HG03095 (cell line): ENCODE results near the gene APLN.

Source experiments
- ATAC-seq: cut with Tn5 transposase; IDR thresholded peaks from one replicate; pipeline ENCODE4 v1.9.1; 2021; ENCODE audit warnings: moderate library complexity; ENCODE audit not compliant: unreplicated experiment

APLN gene

GRCh38 chrX:129642641-129643040 lies 12.1 kb downstream of the APLN start:
- no peak for ATAC-seq

- no peak for ATAC-seq
These were observed 12.8 kb downstream of the APLN start for GRCh38 chrX:129641941-129642340.

- no peak for ATAC-seq
These were observed 13.3 kb downstream of the APLN start for GRCh38 chrX:129641469-129641868.

GRCh38 chrX:129640737-129641136 lies 14.0 kb downstream of the APLN start:
- ATAC-seq = no peak

GRCh38 chrX:129638917-129639316 lies 15.8 kb downstream of the APLN start:
- ATAC-seq = no peak

GRCh38 chrX:129637217-129638109 lies 17.3 kb downstream of the APLN start:
- peak; percentile 62 for ATAC-seq

GRCh38 chrX:129636175-129636681 lies 18.5 kb downstream of the APLN start:
- no peak for ATAC-seq

- no peak for ATAC-seq
These were observed 20.2 kb downstream of the APLN start for GRCh38 chrX:129634541-129634940.

- no peak for ATAC-seq
These were observed 22.3 kb downstream of the APLN start for GRCh38 chrX:129632443-129632842.

GRCh38 chrX:129631849-129632248 lies 22.9 kb downstream of the APLN start:
- no peak for ATAC-seq

- ATAC-seq = no peak
These were observed 24.9 kb downstream of the APLN start for GRCh38 chrX:129629837-129630236.

GRCh38 chrX:129626026-129626425 lies 28.7 kb downstream of the APLN start:
- no peak for ATAC-seq

- no peak for ATAC-seq
These were observed 31.9 kb downstream of the APLN start for GRCh38 chrX:129622757-129623301.

- ATAC-seq = no peak
These were observed 35.8 kb downstream of the APLN start for GRCh38 chrX:129618997-129619396.

- no peak for ATAC-seq
These were observed 37.3 kb downstream of the APLN start for GRCh38 chrX:129617420-129617819.

GRCh38 chrX:129614481-129615255 lies 40.1 kb downstream of the APLN start:
- ATAC-seq = no peak

GRCh38 chrX:129613596-129613995 lies 41.2 kb downstream of the APLN start:
- no peak for ATAC-seq

- no peak for ATAC-seq
These were observed 42.4 kb downstream of the APLN start for GRCh38 chrX:129612396-129612795.

- ATAC-seq = no peak
These were observed 45.4 kb downstream of the APLN start for GRCh38 chrX:129609395-129609794.

GRCh38 chrX:129608496-129608895 lies 46.3 kb downstream of the APLN start:
- ATAC-seq = no peak

GRCh38 chrX:129606918-129607317 lies 47.8 kb downstream of the APLN start:
- ATAC-seq = no peak
